Liver (tissue), 9 donors: Measurements from ENCODE around the gene CHRM2. TPM values are rescaled to one million over a fixed set of nuclear protein-coding genes. Genes with fewer than 3 reads are reported as not detected.

Experiments
- DNase-seq: peaks from one replicate; pipeline ENCODE4 v3.0.0-alpha.2; 2017; ENCODE audit warnings: low spot score
- H3K27ac ChIP-seq, 2 donors: one replicate each; pipeline ENCODE4 v1.7.0; 2013; ENCODE audit warnings: inconsistent platforms in 2 of 2, low read length in 2 of 2, control low read depth in 1 of 2, low read depth in 1 of 2, mild to moderate bottlenecking in 1 of 2
- H3K27me3 ChIP-seq, 4 donors: one replicate each; pipeline versions ENCODE4 v1.6.1 to v1.7.0; 2013; ENCODE audit warnings: low read length in 3 of 4, inconsistent platforms in 1 of 4, mild to moderate bottlenecking in 1 of 4, moderate library complexity in 1 of 4; ENCODE audit not compliant: control insufficient read depth in 4 of 4, insufficient read depth in 4 of 4
- H3K36me3 ChIP-seq, 4 donors: one replicate each; pipeline versions ENCODE4 v1.6.1 to v1.7.0; 2013; ENCODE audit warnings: low read length in 3 of 4, mild to moderate bottlenecking in 3 of 4, low read depth in 1 of 4, moderate library complexity in 1 of 4; ENCODE audit not compliant: control insufficient read depth in 4 of 4, insufficient read depth in 3 of 4
- H3K4me1 ChIP-seq, 4 donors: one replicate each; pipeline versions ENCODE4 v1.6.1 to v1.7.0; 2013; ENCODE audit warnings: low read length in 3 of 4, mild to moderate bottlenecking in 3 of 4, moderate library complexity in 1 of 4; ENCODE audit not compliant: control insufficient read depth in 4 of 4, insufficient read depth in 4 of 4
- H3K4me3 ChIP-seq, 3 donors: one replicate each; pipeline versions ENCODE4 v1.6.1 to v1.7.0; 2013; ENCODE audit warnings: low read length in 3 of 3, control low read depth in 1 of 3, low read depth in 1 of 3, mild to moderate bottlenecking in 1 of 3
- H3K9ac ChIP-seq, 2 donors: one replicate each; pipeline ENCODE4 v1.7.0; 2013; ENCODE audit warnings: low read length in 2 of 2, mild to moderate bottlenecking in 2 of 2, moderate library complexity in 2 of 2, control low read depth in 1 of 2, low read depth in 1 of 2
- H3K9me3 ChIP-seq, 4 donors: one replicate each; pipeline versions ENCODE4 v1.6.1 to v1.7.0; 2013; ENCODE audit warnings: low read length in 3 of 4; ENCODE audit not compliant: control insufficient read depth in 4 of 4
- ATF3 ChIP-seq: IDR thresholded peaks from 2 replicates; pipeline ENCODE4 v1.6.1; 2016; ENCODE audit warnings: antibody characterized with exemption
- EGR1 ChIP-seq, 2 donors: IDR thresholded peaks; 2 replicates each; pipeline ENCODE4 v1.6.1; 2016 to 2018; ENCODE audit warnings: antibody characterized with exemption in 2 of 2, low read depth in 2 of 2
- FOXA1 ChIP-seq: IDR thresholded peaks from 2 replicates; pipeline ENCODE4 v1.6.1; 2016; ENCODE audit warnings: antibody characterized with exemption
- FOXA2 ChIP-seq: IDR thresholded peaks from 2 replicates; pipeline ENCODE4 v1.6.1; 2016; ENCODE audit warnings: antibody characterized with exemption
- HNF4A ChIP-seq, 2 donors: conservative IDR thresholded peaks; 2 replicates each; pipeline ENCODE4 v1.6.1; 2016; ENCODE audit warnings: antibody characterized with exemption in 2 of 2, mild to moderate bottlenecking in 2 of 2
- HNF4G ChIP-seq: IDR thresholded peaks from 2 replicates; pipeline ENCODE4 v1.6.1; 2016; ENCODE audit warnings: antibody characterized with exemption
- JUND ChIP-seq, 2 donors: IDR thresholded peaks; 2 replicates each; pipeline ENCODE4 v1.6.1; 2016; ENCODE audit warnings: antibody characterized with exemption in 2 of 2
- NR2F2 ChIP-seq: IDR thresholded peaks from 2 replicates; pipeline ENCODE4 v1.6.1; 2016; ENCODE audit warnings: antibody characterized with exemption
- RAD21 ChIP-seq, 2 donors: IDR thresholded peaks; 2 replicates each; pipeline ENCODE4 v1.6.1; 2016; ENCODE audit warnings: antibody characterized with exemption in 2 of 2, mild to moderate bottlenecking in 2 of 2
- RXRA ChIP-seq, 2 donors: IDR thresholded peaks; 2 replicates each; pipeline ENCODE4 v1.6.1; 2017 to 2018; ENCODE audit warnings: antibody characterized with exemption in 2 of 2, mild to moderate bottlenecking in 1 of 2
- SP1 ChIP-seq: IDR thresholded peaks from 2 replicates; pipeline ENCODE4 v1.6.1; 2018; ENCODE audit warnings: antibody characterized with exemption, mild to moderate bottlenecking
- TAF1 ChIP-seq: conservative IDR thresholded peaks from 2 replicates; pipeline ENCODE4 v1.6.1; 2016; ENCODE audit warnings: antibody characterized with exemption, mild to moderate bottlenecking
- YY1 ChIP-seq: IDR thresholded peaks from 2 replicates; pipeline ENCODE4 v1.6.1; 2016; ENCODE audit warnings: antibody characterized with exemption, mild to moderate bottlenecking
- WGBS: extraction: QIAGEN DNeasy Blood & Tissue Kit; methylation state at CpG from one replicate; pipeline ENCODE4 v1.1.7; 2013; 5-methylcytosine and 5-hydroxymethylcytosine counted together
- polyA plus RNA-seq, 2 donors: library from polyadenylated mRNA; stranded (reverse) in 1 of 2; unstranded in 1 of 2; fragments of 200-250 nt in 1 of 2; fragments of >200 nt in 1 of 2; fragmentation: Nextera tagmentation in 1 of 2; extraction: Ambion mirVana in 1 of 2; gene quantifications; one replicate each; pipeline versions ENCODE4 v1.2.1 to v1.2.3, GENCODE V29; 2013 to 2015
- total RNA-seq, 2 donors: library from RNA; depleted of rRNA; stranded (reverse); fragments of >200 nt; gene quantifications; one replicate each; pipeline ENCODE4 v1.2.3, GENCODE V29; 2014
- TF ChIP-seq, protein P1 (sequence below): fragments of 150-350 bp; IDR thresholded peaks from 2 replicates; pipeline ENCODE4 v1.5.1; 2017; ENCODE audit warnings: improper control_type of control experiment, low read depth, low read length; ENCODE audit not compliant: missing input control
- TF ChIP-seq, protein P2 (sequence below): IDR thresholded peaks from 2 replicates; pipeline ENCODE4 v1.6.1; 2016; ENCODE audit warnings: antibody characterized with exemption, mild to moderate bottlenecking
- TF ChIP-seq, protein P3 (sequence below): IDR thresholded peaks from 2 replicates; pipeline ENCODE4 v1.6.1; 2016; ENCODE audit warnings: antibody characterized with exemption
- donor health status: healthy.
- donor health status: healthy.
- donor health status: healthy.
- donor health status: healthy.
- donor health status: healthy.

CHRM2 gene
- total and polyA plus RNA-seq, 4 donors, result 0.08 to 1.2 (median 0.30) TPM

- no peak for DNase-seq
- H3K4me1 ChIP-seq, result no peaks in the 10 kb centered on the region
- no peaks in the 10 kb centered on the region for H3K27me3 ChIP-seq
- no peak overlapping the region for H3K27ac ChIP-seq
- no peak overlapping the region for H3K4me3 ChIP-seq
- H3K9me3 ChIP-seq, result no peaks in the 10 kb centered on the region
- H3K36me3 ChIP-seq, result no peaks in the 10 kb centered on the region
- no peak for TF ChIP-seq TAF1
- 41% methylated on average over 2 of the region's 2 CpGs for WGBS
- no peak overlapping the region for H3K9ac ChIP-seq
These were observed 130.0 kb downstream of the CHRM2 start for GRCh38 chr7:136998495-136998894.

- no peaks in the 10 kb centered on the region for H3K36me3 ChIP-seq
- no peaks in the 10 kb centered on the region for H3K9me3 ChIP-seq
- 68% methylated on average over 2 of the region's 2 CpGs for WGBS
- TF ChIP-seq, protein P1, sequence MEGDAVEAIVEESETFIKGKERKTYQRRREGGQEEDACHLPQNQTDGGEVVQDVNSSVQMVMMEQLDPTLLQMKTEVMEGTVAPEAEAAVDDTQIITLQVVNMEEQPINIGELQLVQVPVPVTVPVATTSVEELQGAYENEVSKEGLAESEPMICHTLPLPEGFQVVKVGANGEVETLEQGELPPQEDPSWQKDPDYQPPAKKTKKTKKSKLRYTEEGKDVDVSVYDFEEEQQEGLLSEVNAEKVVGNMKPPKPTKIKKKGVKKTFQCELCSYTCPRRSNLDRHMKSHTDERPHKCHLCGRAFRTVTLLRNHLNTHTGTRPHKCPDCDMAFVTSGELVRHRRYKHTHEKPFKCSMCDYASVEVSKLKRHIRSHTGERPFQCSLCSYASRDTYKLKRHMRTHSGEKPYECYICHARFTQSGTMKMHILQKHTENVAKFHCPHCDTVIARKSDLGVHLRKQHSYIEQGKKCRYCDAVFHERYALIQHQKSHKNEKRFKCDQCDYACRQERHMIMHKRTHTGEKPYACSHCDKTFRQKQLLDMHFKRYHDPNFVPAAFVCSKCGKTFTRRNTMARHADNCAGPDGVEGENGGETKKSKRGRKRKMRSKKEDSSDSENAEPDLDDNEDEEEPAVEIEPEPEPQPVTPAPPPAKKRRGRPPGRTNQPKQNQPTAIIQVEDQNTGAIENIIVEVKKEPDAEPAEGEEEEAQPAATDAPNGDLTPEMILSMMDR, result no peak
- TF ChIP-seq RXRA (IDR thresholded peaks at IDR 0.05), result no peak
- TF ChIP-seq, protein P2, sequence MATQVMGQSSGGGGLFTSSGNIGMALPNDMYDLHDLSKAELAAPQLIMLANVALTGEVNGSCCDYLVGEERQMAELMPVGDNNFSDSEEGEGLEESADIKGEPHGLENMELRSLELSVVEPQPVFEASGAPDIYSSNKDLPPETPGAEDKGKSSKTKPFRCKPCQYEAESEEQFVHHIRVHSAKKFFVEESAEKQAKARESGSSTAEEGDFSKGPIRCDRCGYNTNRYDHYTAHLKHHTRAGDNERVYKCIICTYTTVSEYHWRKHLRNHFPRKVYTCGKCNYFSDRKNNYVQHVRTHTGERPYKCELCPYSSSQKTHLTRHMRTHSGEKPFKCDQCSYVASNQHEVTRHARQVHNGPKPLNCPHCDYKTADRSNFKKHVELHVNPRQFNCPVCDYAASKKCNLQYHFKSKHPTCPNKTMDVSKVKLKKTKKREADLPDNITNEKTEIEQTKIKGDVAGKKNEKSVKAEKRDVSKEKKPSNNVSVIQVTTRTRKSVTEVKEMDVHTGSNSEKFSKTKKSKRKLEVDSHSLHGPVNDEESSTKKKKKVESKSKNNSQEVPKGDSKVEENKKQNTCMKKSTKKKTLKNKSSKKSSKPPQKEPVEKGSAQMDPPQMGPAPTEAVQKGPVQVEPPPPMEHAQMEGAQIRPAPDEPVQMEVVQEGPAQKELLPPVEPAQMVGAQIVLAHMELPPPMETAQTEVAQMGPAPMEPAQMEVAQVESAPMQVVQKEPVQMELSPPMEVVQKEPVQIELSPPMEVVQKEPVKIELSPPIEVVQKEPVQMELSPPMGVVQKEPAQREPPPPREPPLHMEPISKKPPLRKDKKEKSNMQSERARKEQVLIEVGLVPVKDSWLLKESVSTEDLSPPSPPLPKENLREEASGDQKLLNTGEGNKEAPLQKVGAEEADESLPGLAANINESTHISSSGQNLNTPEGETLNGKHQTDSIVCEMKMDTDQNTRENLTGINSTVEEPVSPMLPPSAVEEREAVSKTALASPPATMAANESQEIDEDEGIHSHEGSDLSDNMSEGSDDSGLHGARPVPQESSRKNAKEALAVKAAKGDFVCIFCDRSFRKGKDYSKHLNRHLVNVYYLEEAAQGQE, result no peak
- no peak for TF ChIP-seq HNF4G
- no peak for TF ChIP-seq JUND (IDR thresholded peaks at IDR 0.05)
- no peak for DNase-seq
- no peak overlapping the region for H3K9ac ChIP-seq
- H3K27ac ChIP-seq, result no peak overlapping the region
- H3K4me3 ChIP-seq, result no peak overlapping the region
- no peaks in the 10 kb centered on the region for H3K4me1 ChIP-seq
- no peaks in the 10 kb centered on the region for H3K27me3 ChIP-seq
These were observed 132.2 kb downstream of the CHRM2 start for GRCh38 chr7:137000621-137001020.

- DNase-seq, result no peak
- 30% methylated on average over 2 of the region's 2 CpGs for WGBS
- H3K9ac ChIP-seq, result no peak overlapping the region
- H3K27ac ChIP-seq, result no peak overlapping the region
- no peaks in the 10 kb centered on the region for H3K9me3 ChIP-seq
- no peaks in the 10 kb centered on the region for H3K36me3 ChIP-seq
- H3K27me3 ChIP-seq, result no peaks in the 10 kb centered on the region
- no peaks in the 10 kb centered on the region for H3K4me1 ChIP-seq
- H3K4me3 ChIP-seq, result no peak overlapping the region
- TF ChIP-seq RXRA (IDR thresholded peaks at IDR 0.05) (no peak), FOXA1 (no peak), EGR1 (IDR thresholded peaks at IDR 0.05; ENCODE audit: low read depth in 2 of 2) (no peak), YY1 (no peak), JUND (IDR thresholded peaks at IDR 0.05) (no peak), TAF1 (no peak), FOXA2 (no peak), RAD21 (IDR thresholded peaks at IDR 0.05) (no peak), SP1 (no peak), NR2F2 (no peak), HNF4A (conservative IDR thresholded peaks at IDR 0.05) (no peak), ATF3 (no peak)
- TF ChIP-seq, protein P2, result no peak
- TF ChIP-seq, protein P1, result no peak
- TF ChIP-seq, protein P3, sequence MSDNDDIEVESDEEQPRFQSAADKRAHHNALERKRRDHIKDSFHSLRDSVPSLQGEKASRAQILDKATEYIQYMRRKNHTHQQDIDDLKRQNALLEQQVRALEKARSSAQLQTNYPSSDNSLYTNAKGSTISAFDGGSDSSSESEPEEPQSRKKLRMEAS, result no peak
These were observed 132.6 kb downstream of the CHRM2 start for GRCh38 chr7:137001041-137001440.
